Stimulated activated CD8-positive, alpha-beta memory T cell treated with anti-CD3 and anti-CD28 coated beads, Interleukin-7, amount 100 ng/mL, for 48 hours (primary cell): ENCODE results near the gene RIMOC1.
A peak's percentile ranks its signal among the peaks of the same experiment; 100 is the strongest.

Experiments
- DNase-seq, 2 donors: peaks; one replicate each; pipeline ENCODE4 v3.0.0-alpha.2; 2020; ENCODE audit warnings: low read depth in 1 of 2; ENCODE audit errors: extremely low read depth in 1 of 2

Gene RIMOC1, protein sequence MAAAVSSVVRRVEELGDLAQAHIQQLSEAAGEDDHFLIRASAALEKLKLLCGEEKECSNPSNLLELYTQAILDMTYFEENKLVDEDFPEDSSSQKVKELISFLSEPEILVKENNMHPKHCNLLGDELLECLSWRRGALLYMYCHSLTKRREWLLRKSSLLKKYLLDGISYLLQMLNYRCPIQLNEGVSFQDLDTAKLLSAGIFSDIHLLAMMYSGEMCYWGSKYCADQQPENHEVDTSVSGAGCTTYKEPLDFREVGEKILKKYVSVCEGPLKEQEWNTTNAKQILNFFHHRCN

DNA sequence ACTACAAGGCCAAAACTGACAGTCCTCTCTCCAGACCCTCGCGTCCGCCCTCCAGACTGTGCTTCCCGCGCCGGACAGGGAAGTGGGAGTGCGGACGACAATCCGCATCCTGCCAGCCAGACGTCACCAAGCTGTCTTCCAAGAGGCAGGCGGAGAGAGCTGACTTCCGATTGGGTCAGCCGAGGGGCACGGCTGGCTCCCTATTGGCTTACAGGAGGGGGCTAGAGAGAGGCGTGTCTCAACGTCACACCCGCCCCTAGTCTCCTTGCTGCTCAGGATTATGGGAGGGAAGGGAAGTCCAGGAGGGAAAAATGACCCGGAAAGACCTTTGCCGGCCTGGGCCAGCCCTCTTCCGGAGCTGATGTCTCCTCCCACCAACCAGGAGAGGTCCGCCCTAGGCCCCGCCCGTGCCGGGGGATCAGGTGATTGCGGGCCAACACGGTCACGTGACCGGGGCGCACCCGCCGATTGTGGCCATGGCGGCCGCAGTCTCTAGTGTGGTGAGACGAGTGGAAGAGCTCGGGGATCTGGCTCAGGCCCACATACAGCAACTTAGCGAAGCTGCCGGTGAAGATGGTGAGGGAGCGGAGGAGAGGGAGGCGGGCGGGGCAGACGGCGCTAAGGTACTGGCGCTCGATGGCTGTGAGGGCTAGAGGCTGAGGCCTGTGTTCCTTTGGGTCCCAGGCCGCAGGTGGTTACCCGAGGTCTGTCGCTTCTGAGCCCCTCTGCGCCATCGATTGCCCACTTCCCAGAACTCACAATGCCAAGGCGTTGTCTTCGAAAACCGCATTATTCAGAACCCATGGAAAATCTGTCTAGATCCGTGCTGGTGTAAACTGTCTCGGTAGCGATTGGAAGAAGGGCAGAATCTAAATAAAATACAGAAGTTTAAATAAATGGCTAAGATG, at the start of gene RIMOC1:
RIMOC1 (plus strand) TSS at position 453 of the 908 bp plus-strand sequence; CDS start at position 477, 24 bp downstream.
- peak; percentile 97 for DNase-seq

DNA sequence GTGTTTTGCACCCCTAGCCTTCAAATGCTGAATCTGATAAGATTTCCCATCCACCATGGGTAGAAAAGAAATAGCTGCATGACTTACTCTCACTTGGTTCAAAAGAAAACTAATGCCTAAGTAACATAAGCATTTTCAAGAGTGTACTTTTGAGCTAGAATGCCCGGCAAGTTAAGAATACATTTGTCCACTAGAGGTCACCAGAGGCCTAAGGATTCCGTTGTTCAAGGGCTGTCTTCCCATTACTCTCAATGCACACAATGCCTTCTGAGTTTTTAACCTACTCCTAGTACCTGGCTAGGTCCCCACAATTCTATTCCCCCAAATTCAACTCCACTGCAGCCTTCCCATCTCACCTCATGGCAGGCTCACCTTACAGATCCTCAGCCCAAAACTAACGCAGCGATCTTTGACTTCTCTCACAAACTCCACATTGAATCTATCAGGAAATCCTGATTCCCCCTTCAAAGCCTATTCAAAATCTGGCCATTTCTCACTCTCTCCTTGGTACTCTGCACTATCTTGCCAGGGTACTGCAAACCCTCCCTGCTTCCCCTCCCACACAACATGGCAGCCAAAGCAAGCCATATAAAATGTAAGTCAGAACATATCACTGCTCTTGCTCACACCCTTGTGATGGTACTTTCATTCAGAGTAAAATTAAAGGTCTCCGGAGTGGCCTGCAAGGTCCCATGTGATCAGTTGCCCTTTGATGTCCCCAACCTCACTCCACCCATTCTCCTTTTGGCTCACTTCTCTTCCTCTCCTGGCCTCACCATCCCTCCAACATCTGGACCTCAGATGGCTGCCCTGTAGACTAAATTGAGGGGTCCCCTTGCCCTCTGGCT, 47.3 kb upstream of the RIMOC1 start:
- no peak for DNase-seq

DNA sequence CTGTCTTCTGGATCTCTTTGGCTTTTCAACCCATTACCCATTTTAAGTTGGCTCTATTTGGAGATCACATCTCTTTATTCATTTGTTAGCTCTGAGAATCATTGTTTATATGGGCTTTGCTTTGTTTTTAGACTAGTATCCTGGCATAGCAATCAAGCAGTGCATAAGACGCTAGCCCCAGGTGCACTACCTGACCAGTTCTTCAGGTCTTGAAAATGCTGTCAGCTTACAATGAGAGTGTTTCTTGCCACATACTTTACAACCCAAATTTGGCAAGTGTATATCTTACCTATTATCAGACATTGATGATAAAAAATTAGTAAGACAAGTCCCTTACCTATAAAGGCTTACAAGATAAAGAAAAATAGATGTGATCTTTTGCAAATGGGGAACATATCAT, 46.2 kb upstream of the RIMOC1 start:
- DNase-seq = no peak

DNA sequence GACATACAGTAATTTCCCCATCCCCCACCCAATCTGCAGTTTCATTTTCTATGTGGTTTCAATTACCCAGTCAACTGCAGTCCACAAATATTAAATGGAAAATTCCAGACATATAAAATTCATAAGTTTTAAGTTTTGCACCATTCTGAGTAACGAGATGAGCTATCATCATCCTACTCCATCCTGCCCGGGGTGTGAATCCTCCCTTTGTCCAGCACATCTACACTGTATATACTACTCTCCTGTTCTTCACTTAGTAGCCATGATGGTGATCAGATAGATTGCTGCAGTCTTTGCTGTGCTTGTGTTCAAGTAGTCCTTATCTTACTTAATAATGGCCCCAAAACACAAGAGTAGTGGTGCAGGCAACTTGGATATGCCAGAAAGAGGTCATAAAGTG, 45.3 kb upstream of the RIMOC1 start:
- no peak for DNase-seq

DNA sequence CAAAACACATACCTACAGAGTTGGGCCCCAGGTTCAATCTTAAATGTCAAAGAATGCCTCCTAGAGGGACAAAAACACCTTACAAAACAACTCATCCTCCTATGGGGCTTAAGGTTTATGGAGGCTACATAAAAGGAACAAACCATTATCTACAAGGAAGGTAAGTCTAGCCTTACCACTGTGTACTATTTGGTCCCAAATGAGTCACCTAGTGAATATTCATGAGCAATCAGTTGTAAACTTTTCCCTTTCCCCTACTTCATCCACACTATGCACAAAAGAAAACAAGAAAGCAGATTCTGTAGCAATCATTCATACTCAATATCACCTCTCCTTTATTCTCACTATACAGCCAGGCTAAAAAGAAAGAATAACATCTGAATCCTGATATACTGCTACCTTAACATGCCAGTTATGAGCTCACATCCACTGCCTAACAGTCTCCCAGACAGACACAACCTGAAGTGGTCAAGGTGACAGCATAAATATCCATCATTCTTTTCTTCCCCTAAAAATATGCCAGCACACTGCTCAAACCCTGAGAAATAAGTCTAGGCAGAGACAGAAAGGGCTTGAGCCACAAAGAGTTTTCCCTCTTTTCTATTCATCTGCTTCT, 40.2 kb upstream of the RIMOC1 start:
- DNase-seq = no peak

DNA sequence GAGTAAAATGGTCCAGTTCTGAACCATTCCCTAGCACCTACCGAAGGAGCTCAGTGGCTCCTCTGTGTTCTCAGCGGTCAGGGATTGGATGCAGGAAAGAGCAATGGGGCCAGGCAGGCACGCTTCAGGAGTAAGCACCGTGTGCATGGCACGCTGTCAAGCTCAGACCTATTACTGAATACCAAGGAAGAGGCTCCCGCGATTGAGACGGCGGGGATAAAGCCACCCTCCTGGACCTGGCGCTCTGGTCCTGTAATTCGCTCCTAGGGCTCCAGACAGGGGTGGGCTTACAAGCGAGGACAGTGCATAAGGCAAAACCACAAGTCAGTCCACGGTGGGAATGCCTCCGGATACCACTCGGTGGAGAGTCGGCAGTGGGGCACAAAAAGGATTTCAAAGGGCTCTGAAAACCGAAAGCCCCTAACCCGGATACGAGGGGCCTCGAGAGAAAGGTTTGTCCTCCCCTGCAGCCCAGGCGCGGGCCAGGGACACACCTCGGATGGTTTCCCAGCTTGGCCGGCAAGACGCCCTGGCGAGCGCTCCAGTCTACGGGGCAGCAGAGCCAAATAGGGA, 34.9 kb upstream of the RIMOC1 start:
- DNase-seq = no peak

DNA sequence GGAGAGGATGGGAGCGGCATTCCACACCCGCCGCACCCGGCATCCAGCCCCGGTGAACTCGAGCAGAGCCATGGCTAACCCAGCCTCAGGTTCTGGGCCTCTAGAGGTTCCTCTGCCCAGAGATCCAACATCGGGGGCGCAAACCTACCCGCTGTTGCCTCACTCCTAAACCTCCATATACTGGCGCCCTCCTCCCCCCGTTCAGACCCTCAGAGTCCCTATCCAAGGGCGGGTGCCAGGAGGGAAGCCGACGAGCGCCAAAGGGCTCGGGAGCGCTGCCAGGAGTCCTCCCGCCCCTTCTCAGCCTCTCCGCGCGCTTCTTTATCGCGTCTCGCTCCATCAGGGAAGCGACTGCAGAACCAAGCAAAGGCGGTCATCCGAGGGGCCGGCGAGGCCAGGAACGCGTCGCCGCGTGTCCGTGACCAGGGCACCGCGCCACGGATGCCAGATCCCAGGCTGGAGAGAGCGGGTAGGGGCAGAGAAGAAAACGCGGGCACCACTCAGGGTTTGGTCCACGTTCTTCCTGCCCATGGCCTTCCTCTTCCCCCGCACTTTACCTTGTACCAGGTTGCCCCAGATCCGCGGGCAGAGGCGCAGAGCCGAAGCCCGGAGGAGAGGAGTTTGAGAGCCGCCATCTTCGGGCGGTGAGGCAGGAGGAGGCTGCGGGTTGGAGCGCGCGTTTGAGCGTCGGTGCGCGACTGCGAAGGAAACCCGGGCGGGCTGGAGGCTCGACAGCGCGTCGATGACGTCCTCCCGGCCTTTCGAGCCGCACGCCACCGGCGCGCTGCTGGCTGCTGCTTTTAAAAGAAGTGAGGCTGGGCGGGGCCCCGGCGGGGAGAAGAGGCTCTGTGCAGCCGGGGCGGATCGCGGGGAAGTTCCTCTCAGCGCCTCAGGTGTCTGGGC, 34.2 kb upstream of the RIMOC1 start, which contains the start of gene OXCT1:
OXCT1 (minus strand) TSS at position 702 of the 903 bp plus-strand sequence; CDS start at position 635, 67 bp downstream.
- DNase-seq = peak; percentile 82 to 91

DNA sequence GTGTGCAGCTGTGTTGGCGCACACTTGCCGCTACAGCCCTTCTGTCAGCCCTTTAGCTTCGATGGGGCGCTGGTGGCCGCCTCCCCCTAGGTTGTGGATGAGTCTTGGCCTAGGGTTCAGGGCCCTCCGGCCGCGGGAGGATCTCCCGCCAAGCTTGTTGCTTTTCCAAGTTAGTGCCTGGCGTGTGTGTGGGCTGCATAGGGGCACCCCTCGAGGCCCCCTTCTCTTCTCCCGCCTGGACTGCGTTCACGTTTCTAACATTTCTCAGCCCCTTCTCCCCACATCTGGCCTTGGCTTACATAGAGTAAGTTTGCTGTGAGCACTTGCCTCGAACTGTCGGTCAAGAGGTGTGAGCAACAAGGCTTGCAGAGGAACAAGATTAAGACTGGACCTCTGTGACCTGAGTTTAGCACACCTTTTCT, 33.5 kb upstream of the RIMOC1 start:
- no peak for DNase-seq

DNA sequence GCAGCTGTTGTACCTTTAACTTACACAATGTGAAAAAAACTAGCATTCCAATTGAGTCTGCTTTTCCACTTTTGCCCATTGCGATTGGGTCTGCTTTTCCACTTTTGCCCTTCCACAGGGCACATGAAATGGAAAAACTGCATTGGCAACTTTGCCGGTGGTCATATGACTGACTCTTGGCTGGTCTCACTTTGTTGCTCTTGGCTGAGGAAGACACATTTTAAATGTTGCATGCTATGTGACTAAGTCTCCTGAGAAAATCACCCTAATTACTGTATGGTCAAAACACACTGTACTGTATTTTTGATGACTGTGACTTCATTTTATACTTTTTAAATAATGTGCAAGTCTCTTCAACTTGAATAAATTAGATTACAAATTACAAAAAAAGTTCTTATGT, 32.3 kb upstream of the RIMOC1 start:
- no peak for DNase-seq

DNA sequence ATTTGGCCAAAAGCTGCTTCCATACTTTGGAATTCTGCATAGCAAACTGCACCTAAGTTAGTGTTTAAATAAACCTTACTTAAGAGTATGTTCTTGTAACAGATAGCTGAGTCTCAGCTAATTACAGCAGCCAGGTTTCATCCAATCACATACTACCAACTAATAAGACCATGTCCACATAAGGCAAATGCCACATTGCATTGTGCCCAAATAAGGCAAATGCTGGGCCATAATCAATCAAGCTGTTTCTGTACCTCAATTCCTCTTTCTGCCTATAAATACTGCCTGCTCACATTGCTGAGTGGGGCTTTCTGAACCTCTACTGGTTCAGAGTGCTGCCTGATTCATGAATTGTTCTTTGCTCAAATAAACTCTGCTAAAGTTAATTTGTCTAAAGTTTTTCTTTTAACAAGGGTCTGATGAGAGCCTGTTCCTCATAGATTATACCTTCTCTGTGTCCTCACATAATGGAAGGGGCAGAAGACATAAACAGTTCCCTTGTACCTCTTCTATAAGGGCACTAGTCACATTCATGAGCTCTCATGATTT, 29.6 kb upstream of the RIMOC1 start:
- DNase-seq = no peak

DNA sequence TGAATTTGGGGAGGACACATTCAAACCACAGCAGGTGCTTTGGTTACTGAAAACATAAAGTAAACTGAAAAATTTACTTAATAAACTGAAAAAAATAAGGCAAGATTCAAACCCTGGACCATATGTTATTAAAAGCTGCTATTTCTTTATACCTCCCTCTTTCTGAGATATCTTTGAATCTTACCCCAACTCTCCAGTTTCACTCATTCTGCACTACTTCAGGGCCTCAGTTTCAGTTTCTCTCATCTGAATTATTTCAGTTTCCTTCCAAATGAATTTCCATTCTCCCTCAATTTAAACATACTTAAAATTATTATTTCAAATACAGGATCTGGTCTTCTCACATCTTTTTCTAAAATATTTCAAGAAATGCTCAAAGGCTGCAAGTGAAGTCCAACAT, 29.0 kb upstream of the RIMOC1 start:
- DNase-seq = no peak

DNA sequence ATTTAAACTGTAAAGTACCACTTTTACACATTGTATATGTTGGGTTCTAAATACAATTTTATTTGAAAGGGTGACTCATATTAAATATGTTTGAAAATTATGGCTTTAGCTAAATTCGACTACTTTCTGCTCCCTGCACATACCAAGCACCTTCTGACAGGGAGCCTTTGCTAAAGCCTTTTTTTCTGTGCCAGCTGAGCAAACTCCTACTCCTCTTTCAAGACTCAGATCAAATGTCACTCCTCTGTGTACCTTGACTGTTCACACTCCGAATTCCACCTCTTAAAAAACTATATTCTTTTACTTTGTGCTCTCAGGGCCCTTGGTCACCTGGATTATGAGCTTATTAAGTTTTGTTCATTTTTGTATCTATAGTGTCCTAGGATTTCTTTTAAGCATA, 27.5 kb upstream of the RIMOC1 start:
- DNase-seq = no peak

DNA sequence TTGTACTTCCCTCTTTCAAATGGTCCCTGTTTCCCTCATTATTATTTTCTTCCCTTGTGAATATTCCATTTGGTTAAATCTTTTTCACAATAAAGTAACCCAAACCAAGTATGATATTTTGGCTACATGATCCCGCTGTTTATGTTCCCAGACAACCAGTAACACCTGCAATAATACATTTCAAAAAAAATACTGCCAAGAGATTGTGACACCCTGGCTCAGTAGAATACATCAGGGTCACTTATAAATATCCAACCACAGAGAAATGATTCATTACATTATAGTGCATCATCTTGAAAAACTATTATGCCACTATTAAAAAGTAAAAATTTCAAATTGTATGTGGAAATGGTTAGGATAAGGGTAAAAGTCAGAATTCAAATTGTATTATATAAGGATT, 26.7 kb upstream of the RIMOC1 start:
- no peak for DNase-seq

DNA sequence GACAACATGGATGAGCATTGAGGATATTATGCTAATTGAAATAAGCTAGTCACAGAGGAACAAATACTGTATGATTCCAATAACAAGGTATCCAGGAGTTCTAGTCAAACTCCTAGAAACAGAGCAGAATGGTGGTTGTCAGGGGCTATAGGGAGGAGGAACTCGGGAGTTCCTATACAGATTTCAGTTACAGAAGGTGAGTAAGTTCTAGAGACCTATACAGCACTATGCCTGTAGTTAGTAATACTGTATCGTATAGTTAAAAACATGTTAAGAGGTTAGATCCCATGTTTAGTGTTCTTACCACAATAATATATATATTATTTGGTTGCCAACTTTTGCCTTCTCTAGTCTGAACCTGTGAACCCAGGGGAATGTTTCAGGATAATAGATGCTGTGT, 26.0 kb upstream of the RIMOC1 start:
- no peak for DNase-seq

DNA sequence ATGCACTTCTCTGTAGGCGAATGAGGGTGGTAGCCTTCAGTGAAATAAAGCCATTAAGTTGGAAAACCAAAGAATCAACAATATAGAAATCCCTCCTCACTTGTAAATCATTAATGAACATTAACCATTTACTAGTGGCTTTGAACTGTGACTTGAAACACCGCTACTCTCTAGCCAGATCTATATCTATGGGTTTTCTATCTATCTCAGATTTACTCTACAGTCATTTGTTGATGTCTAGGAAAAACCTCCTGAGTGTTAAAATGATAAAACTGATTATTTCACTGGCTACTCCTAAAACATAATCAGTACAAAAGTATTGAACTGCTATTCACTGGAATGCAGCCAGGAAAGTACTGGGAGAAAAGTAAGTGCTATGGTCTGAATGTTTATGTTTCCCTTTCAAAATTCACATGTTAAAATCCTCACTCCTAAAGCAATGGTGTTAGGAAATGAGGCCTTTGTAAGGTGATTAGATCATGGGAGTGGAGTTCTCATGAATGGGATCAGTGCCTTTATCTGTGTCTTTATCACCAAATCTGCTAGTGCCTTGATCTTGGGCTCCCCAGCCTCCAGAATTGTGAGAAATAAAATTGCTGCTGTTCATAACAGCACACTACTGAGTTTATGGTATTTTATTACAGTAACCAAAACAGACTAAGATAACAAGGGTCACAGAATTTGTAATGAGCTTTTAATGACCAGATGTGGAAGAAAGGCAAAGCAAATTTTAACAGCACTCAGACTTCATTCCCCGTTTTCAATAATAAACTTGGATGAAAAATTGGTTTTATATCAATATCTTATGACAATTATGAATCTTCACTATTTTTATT, 25.3 kb upstream of the RIMOC1 start:
- DNase-seq = no peak

DNA sequence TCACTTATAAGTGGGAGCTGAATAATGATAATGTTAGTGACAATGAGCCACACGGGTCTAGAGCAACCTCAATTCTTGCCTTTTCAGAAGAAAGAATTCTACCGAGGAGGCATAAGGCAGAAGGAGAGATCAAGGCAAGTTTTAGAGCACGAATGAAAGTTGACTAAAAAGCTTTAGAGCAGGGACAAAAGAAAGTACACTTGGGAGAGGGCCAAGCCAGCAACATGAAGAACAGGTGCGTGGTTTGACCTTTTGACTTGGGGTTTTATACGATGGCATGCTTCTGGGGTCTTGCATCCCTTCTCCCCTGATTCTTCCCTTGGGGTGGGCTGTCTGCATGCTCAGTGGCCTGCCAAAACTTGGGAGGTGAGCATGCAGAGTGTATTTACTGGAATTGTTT, 21.4 kb upstream of the RIMOC1 start:
- DNase-seq = no peak

DNA sequence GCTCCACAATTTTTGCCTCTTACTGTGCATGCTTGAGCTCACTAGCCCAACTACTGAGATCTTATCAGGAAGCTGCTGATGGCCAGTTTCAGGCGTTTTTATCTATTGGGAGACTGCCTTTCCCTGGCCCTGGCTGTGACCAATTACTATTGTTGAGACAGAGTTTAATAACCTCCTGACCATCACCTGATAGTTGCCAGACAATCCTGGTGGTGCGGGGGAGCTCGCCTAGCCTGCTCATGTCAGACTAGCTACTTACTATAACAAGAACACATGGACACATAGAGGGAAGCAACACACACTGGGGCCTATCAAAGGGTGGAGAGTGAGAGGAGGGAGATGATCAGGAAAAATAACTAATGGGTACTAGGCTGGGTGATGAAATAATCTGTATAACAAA, 20.9 kb upstream of the RIMOC1 start:
- DNase-seq = no peak

DNA sequence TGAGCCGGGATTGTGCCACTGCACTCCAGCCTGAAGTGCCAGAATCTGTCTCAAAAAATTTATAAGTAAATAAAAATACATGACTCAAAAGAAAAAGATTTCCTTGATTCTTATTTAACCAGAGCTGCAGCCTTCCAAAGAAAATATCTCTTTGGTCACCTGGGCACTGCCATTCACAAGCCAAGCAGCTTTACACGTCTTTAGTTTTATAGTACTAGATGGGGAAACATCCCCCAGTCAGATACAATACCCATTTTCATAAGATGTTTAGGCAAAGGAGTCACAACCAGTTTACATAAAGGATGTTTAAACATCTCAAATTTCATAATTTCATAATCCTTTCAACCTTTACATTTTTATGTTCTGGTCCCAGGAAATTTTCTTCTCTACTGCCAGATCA, 20.2 kb upstream of the RIMOC1 start:
- DNase-seq = no peak
